ENCODE results near the gene ST14.
"Not testable (repeated sequence)": the region's sequence is repeated elsewhere in the genome, so short reads cannot be mapped to it uniquely, and the experiment has no call there.

The ST14 gene

DNA sequence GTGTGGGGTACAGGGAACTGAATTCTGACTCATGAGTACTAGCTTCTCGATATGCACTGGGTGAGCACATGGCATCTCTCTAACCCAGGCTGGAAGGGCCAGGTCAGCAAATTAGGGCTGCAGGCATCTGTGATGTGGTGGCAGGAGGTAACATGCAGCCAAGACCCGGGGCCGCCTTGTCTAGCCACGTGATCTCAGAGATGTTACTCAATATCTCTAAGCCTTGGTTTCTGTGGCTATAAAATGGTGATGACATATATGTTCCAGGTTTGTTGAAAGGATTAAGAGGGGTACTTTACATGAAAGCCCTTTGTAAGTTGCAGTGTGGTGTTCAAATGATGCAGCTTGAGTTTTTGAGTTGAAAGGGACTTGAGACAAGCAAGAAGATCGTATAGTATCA, 3.2 kb downstream of the ST14 start:
- in situ Hi-C loops (cut with HindIII; ENCODE audit: low sequenced_read_pairs): no loop called here

- in situ Hi-C loops (cut with HindIII; ENCODE audit: low sequenced_read_pairs): no loop called here
Observed at GRCh38 chr11:130163346-130164220, 4.0 kb downstream of the ST14 start.

- in situ Hi-C loops (cut with HindIII; ENCODE audit: low sequenced_read_pairs): no loop called here
Observed at GRCh38 chr11:130164221-130164570, 4.6 kb downstream of the ST14 start.

GRCh38 chr11:130165601-130166456, 6.2 kb downstream of the ST14 start:
- in situ Hi-C loops (cut with HindIII; ENCODE audit: low sequenced_read_pairs): no loop called here

GRCh38 chr11:130166457-130166784, 6.8 kb downstream of the ST14 start:
- in situ Hi-C loops (cut with HindIII; ENCODE audit: low sequenced_read_pairs): no loop called here

DNA sequence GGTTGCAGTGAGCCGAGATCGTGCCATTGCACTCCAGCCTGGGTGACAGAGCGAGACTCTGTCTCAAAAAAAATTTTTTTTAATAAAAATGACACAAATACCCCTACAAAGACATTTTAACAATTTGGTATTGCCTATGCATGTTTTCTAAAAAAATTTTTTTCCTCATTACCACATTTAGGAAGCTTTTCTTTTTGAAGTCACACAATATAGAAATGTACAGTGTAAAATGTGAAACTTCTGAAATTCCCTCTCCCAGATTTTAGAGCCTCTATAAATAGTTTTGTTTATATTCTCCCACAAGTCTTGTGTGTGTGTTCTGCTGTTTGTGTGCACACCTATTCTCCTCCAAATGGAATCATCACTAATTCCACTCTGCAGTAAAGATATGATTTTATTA, 7.6 kb downstream of the ST14 start:
- in situ Hi-C loops (cut with HindIII; ENCODE audit: low sequenced_read_pairs): no loop called here

- in situ Hi-C loops (cut with HindIII; ENCODE audit: low sequenced_read_pairs): no loop called here
Observed at GRCh38 chr11:130168105-130168504, 8.5 kb downstream of the ST14 start.

GRCh38 chr11:130170345-130170744, 10.8 kb downstream of the ST14 start:
- in situ Hi-C loops (cut with HindIII; ENCODE audit: low sequenced_read_pairs): no loop called here

- in situ Hi-C loops (cut with HindIII; ENCODE audit: low sequenced_read_pairs): no loop called here
Observed at GRCh38 chr11:130171534-130171933, 12.0 kb downstream of the ST14 start.

GRCh38 chr11:130172001-130172400, 12.4 kb downstream of the ST14 start:
- in situ Hi-C loops (cut with HindIII; ENCODE audit: low sequenced_read_pairs): not testable (repeated sequence)

GRCh38 chr11:130174642-130175041, 15.1 kb downstream of the ST14 start:
- in situ Hi-C loops (cut with HindIII; ENCODE audit: low sequenced_read_pairs): no loop called here

DNA sequence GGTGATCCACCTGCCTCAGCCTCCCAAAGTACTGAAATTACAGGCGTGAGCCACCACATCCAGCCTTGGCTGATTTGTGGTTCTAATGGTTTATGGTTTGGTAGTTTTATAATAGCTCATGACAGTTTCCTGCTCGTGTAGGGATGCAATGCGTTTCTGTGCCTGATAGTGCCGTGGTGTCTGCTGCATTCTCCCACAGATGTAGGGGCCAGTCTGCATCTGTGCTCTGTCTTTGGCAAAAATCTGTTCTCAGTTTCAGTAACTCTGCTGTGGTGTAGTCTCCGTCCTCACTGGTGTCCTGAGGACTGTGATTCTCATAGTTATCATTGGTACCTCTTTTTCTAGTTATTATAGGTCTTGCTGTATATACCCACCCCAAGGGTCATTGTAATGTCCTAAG, 16.3 kb downstream of the ST14 start:
- in situ Hi-C loops (cut with HindIII; ENCODE audit: low sequenced_read_pairs): no loop called here

DNA sequence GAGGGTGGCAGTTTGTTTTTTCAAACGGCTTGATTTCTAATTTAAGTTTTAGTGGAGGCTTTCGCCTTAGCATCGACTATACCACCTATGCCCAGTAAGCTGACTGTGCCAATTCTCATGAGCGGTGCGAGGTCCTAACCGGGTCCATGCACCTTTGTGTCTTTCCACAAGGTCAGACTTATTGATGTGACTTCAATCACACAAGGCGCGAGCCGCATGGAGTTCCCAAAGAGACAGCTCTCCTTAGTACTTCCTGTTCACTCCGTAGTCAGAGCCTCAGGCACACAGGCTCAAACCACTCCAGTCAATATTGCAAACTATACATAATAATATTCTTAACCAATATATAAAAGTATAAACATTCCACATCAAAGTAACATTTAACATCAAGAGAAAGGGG, 18.2 kb downstream of the ST14 start:
- in situ Hi-C loops (cut with HindIII; ENCODE audit: low sequenced_read_pairs): no loop called here

DNA sequence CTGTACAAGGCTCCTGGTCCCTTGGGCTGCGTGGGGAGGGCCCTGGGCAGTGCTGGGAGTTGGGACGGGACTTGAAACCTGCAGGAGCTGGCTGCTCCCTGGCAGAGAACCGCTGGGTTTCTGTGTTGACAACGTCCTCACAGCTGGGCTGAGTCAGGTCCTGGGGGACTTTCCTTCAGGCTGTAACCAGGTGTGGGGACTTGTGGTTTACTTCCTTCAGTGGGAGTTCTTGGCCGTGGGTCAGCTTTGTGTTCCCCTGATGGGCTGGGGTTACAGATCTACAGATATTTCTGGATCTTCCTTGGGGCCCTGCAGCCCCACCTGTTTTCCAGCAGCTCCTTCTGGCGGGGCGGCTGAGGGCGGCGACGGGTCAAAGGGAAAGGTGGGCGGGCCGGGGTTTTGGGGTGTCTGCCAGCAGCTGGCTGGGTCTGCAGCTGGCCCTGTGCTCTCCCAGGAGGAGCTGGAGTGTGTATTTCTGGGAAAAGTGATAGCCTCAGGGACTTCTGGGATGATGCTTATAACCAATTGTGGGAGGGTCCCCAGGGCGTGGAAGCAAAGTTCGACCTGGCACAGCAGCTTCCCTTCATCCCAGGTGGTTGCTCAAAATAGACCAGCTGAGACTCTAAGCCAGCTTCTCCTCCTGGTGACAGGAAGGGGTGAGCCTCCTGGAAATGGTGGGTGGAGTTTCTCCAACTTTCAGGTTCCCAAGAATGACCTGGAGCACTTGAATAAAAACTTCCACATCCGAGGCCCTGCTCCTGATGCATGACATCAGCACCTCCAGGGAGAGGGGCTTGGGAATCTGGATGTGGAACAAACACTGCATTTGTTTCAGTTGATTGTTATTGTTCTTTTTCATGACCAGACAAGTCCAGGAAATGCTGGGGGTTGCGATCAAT, 19.1 kb downstream of the ST14 start:
- in situ Hi-C loops (cut with HindIII; ENCODE audit: low sequenced_read_pairs): no loop called here

GRCh38 chr11:130179396-130180306, 20.1 kb downstream of the ST14 start:
- in situ Hi-C loops (cut with HindIII; ENCODE audit: low sequenced_read_pairs): no loop called here

DNA sequence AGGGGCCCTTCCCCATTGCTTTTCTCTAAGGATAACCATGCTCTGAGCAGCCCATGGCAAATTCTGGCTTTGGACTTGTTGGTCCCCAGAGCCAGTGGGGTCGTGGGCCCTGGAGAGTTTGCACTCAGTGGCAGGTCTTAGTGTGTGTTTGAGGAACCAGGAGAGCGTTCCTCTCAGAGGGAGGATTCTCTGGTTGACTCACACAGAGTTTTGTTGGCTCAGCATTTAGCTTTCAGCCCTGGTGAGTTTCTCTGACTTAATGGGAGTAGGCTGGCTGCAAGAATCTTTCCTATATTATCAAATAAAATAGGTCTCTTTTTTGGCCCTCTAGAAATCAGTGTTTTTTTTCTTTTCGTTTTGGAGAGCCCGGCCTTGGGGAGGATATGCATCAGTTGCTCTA, 20.9 kb downstream of the ST14 start:
- in situ Hi-C loops (cut with HindIII; ENCODE audit: low sequenced_read_pairs): no loop called here

DNA sequence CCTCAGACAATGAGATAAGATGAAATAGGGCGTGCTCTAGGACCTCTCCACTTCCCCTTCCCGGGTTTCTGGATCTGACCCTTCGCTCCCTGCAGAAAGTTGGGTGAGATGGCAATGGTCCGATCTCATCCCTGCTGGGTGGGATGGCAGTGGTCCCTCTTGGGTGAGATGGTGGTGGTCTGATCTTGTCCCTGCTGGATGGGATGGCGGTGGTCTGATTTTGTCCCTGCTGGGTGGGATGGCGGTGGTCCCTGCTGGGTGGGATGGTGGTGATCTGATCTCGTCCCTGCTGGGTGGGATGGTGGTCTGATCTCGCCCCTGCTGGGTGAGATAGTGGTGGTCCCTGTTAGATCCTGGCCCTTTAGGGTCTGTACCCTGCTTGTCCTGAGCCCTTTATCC, 21.3 kb downstream of the ST14 start:
- in situ Hi-C loops (cut with HindIII; ENCODE audit: low sequenced_read_pairs): no loop called here

- in situ Hi-C loops (cut with HindIII; ENCODE audit: low sequenced_read_pairs): no loop called here
Observed at GRCh38 chr11:130181295-130182272, 22.0 kb downstream of the ST14 start.
